ENCODE measurements around the gene CFAP46. TPM values are rescaled to one million over a fixed set of nuclear protein-coding genes. Genes with fewer than 3 reads are reported as not detected.

Gene CFAP46
- polyA plus RNA-seq, 1 of the 3 experiments (the other 2 are of a cell fraction): 3.9 TPM

DNA sequence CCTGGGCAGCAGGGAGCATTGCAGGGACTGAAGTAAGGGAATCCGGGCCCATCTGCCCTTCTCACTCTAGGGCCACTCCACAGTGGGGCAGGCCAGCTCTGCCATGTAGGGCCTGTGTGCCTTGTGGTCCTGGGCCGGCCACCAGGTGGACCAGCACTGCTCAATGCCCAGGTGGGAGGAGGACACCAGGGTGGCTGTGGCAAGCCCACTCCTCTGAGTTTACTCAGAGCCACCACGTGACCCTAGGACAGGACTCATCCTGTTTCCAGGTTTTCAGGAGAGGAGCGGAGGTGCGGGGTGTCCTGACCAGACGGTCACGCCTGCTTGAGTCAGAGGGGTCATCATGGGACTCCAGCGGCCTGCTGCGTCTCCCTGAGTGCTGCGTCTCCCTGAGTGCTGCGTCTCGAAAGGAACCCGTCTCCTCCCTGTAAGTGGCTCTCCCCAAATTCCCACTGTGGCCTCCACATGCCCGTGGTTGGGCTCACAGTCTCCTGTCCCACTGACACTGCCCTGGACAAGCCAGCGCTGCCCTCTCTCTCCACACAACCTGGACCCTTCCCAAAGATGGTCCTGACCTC lies 2.9 kb downstream of the CFAP46 start:
- Histone ChIP-seq H3K27me3 (ENCODE audit: insufficient read depth) (no peaks in the 10 kb centered on the region), H3K36me3 (replicated peaks in 1 of 2; ENCODE audit: control insufficient read depth in 1 of 2, insufficient read depth in 2 of 2, low read length in 1 of 2) (peaks cover 0 to 2% of the 10 kb centered on the region in 2 experiments), H4K20me1 (ENCODE audit: insufficient read depth) (no peaks in the 10 kb centered on the region), H3K9me2 (no peaks in the 10 kb centered on the region), H2AFZ (ENCODE audit: low read depth) (no peak overlapping the region), H3K9ac (no peak overlapping the region), H3K4me2 (no peak overlapping the region), H3K27ac (ENCODE audit: low read depth in 2 of 2, low read length in 1 of 2) (no peak overlapping the region), H3K79me2 (ENCODE audit: insufficient read depth) (no peaks in the 10 kb centered on the region), H3K4me1 (ENCODE audit: control insufficient read depth in 1 of 2, insufficient read depth in 2 of 2, low read depth in 1 of 2, low read length in 1 of 2) (peaks cover 0 to 11% of the 10 kb centered on the region in 2 experiments; a peak in 1 of 4 replicates), H3K4me3 (ENCODE audit: low read depth in 2 of 2, low read length in 1 of 2) (no peak overlapping the region), H3K9me3 (no peaks in the 10 kb centered on the region), H3F3A (replicated peaks; ENCODE audit: insufficient read depth) (no peaks in the 10 kb centered on the region)
- TF ChIP-seq, protein P1, sequence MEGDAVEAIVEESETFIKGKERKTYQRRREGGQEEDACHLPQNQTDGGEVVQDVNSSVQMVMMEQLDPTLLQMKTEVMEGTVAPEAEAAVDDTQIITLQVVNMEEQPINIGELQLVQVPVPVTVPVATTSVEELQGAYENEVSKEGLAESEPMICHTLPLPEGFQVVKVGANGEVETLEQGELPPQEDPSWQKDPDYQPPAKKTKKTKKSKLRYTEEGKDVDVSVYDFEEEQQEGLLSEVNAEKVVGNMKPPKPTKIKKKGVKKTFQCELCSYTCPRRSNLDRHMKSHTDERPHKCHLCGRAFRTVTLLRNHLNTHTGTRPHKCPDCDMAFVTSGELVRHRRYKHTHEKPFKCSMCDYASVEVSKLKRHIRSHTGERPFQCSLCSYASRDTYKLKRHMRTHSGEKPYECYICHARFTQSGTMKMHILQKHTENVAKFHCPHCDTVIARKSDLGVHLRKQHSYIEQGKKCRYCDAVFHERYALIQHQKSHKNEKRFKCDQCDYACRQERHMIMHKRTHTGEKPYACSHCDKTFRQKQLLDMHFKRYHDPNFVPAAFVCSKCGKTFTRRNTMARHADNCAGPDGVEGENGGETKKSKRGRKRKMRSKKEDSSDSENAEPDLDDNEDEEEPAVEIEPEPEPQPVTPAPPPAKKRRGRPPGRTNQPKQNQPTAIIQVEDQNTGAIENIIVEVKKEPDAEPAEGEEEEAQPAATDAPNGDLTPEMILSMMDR (IDR thresholded peaks at IDR 0.05): no peak
- TF ChIP-seq FOSL2 (IDR thresholded peaks at IDR 0.05; ENCODE audit: borderline replicate concordance, low read depth) (no peak), SMC3 (IDR thresholded peaks at IDR 0.05; ENCODE audit: low read depth, low read length) (no peak), RFX5 (IDR thresholded peaks at IDR 0.05; ENCODE audit: low read length) (no peak), FOXJ3 (CRISPR knock-in tag; IDR thresholded peaks at IDR 0.05) (no peak), SIN3A (IDR thresholded peaks at IDR 0.05; ENCODE audit: borderline replicate concordance, low read depth, low read length) (no peak)
- TF ChIP-seq, protein P2, sequence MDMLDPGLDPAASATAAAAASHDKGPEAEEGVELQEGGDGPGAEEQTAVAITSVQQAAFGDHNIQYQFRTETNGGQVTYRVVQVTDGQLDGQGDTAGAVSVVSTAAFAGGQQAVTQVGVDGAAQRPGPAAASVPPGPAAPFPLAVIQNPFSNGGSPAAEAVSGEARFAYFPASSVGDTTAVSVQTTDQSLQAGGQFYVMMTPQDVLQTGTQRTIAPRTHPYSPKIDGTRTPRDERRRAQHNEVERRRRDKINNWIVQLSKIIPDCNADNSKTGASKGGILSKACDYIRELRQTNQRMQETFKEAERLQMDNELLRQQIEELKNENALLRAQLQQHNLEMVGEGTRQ (IDR thresholded peaks at IDR 0.05; ENCODE audit: borderline replicate concordance, low read depth, low read length): no peak
- 81% methylated on average over 11 of the region's 15 CpGs for WGBS (ENCODE audit: low lambda C conversion rate)
- CTCF ChIA-PET: interaction anchor here (0.6 to 1.6 kb wide), 13 partner anchors 13 to 285 kb away, joined by 3 to 5 read pairs (median 3); no protein-coding TSS in a partner anchor
- POLR2A ChIA-PET: no interaction called here
- DNase-seq: no peak

GRCh38 chr10:132938472-132939339 lies 3.7 kb downstream of the CFAP46 start:
- H3K27me3 ChIP-seq (ENCODE audit: insufficient read depth): no peaks in the 10 kb centered on the region
- ChIA-PET CTCF (interaction anchor here (0.6 to 1.6 kb wide), 8 partner anchors 12 to 284 kb away, joined by 3 to 5 read pairs (median 3); no protein-coding TSS in a partner anchor), POLR2A (no interaction called here)
- no peak overlapping the region for H3K4me2 ChIP-seq
- TF ChIP-seq, protein P1 (IDR thresholded peaks at IDR 0.05): peak; percentile 42
- peak; percentile 18; the same call in 1 of the 2 replicates for TF ChIP-seq SMC3 (IDR thresholded peaks at IDR 0.05; ENCODE audit: low read depth, low read length)
- TF ChIP-seq RAD21 (IDR thresholded peaks at IDR 0.05; ENCODE audit: low read length): peak; percentile 47
- no peak for TF ChIP-seq CHD2 (IDR thresholded peaks at IDR 0.05; ENCODE audit: low read length, partially characterized antibody)
- no peaks in the 10 kb centered on the region for H3K9me2 ChIP-seq
- H3K4me3 ChIP-seq (ENCODE audit: low read depth in 2 of 2, low read length in 1 of 2): no peak overlapping the region
- H3K79me2 ChIP-seq (ENCODE audit: insufficient read depth): no peaks in the 10 kb centered on the region
- H4K20me1 ChIP-seq (ENCODE audit: insufficient read depth): no peaks in the 10 kb centered on the region
- 86% methylated on average over 18 of the region's 27 CpGs for WGBS (ENCODE audit: low lambda C conversion rate)
- H3K4me1 ChIP-seq (ENCODE audit: control insufficient read depth in 1 of 2, insufficient read depth in 2 of 2, low read depth in 1 of 2, low read length in 1 of 2): peaks cover 0 to 11% of the 10 kb centered on the region in 2 experiments; a peak in 1 of 4 replicates
- no peak overlapping the region for H3K27ac ChIP-seq (ENCODE audit: low read depth in 2 of 2, low read length in 1 of 2)
- no peaks in the 10 kb centered on the region for H3F3A ChIP-seq (replicated peaks; ENCODE audit: insufficient read depth)
- peaks cover 0 to 2% of the 10 kb centered on the region in 2 experiments for H3K36me3 ChIP-seq (replicated peaks in 1 of 2; ENCODE audit: control insufficient read depth in 1 of 2, insufficient read depth in 2 of 2, low read length in 1 of 2)
- no peaks in the 10 kb centered on the region for H3K9me3 ChIP-seq
- no peak overlapping the region for H2AFZ ChIP-seq (ENCODE audit: low read depth)
- DNase-seq: peak; percentile 67
- H3K9ac ChIP-seq: no peak overlapping the region
